Breast epithelium (tissue), 3 donors: Measurements from ENCODE around the gene FOXRED2.

ENCODE experiments used
- POLR2A ChIP-seq: fragments of 450-650 bp; IDR thresholded peaks from one replicate; pipeline ENCODE4 v1.6.1; 2016; ENCODE audit warnings: antibody characterized with exemption, mild to moderate bottlenecking, moderate library complexity
- TF ChIP-seq, protein P1 (sequence below), 3 donors: fragments of 450-650 bp; IDR thresholded peaks; one replicate each; pipeline ENCODE4 v1.5.1; 2016 to 2017; ENCODE audit warnings: antibody characterized with exemption in 3 of 3, mild to moderate bottlenecking in 3 of 3, moderate library complexity in 3 of 3

DNA sequence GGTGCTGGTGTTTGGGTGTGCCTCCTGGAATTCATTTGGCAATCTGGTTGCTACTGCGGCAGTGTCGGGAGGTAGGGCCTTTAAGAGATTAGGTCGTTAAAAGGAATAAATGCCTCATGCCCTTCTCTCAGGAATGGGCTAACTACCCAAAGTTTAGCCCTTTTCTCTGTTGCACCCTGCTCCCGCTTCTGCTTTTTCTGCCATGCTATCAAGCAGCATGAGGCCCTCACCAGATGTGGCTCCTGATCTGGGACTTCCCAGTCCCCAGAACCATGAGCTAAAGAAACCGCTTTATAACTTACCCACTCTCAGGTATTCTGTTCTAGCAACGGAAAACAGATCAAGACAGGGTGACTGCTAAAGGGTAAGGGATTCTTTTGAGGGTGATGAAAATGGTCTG lies 15.8 kb upstream of the FOXRED2 start:
- TF ChIP-seq POLR2A = no peak
- TF ChIP-seq, protein P1, sequence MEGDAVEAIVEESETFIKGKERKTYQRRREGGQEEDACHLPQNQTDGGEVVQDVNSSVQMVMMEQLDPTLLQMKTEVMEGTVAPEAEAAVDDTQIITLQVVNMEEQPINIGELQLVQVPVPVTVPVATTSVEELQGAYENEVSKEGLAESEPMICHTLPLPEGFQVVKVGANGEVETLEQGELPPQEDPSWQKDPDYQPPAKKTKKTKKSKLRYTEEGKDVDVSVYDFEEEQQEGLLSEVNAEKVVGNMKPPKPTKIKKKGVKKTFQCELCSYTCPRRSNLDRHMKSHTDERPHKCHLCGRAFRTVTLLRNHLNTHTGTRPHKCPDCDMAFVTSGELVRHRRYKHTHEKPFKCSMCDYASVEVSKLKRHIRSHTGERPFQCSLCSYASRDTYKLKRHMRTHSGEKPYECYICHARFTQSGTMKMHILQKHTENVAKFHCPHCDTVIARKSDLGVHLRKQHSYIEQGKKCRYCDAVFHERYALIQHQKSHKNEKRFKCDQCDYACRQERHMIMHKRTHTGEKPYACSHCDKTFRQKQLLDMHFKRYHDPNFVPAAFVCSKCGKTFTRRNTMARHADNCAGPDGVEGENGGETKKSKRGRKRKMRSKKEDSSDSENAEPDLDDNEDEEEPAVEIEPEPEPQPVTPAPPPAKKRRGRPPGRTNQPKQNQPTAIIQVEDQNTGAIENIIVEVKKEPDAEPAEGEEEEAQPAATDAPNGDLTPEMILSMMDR (IDR thresholded peaks at IDR 0.05) = no peak
